Erythroblast (primary cell): ENCODE data around the gene CFAP54.

Experiments
- GATA1 ChIP-seq: IDR thresholded peaks from 2 replicates; pipeline ENCODE4 v1.6.1; 2011; ENCODE audit warnings: low read depth, mild to moderate bottlenecking, control low read depth, low read length, moderate library complexity
- POLR2A ChIP-seq: IDR thresholded peaks from 2 replicates; pipeline ENCODE4 v1.6.1; 2011; ENCODE audit warnings: mild to moderate bottlenecking, low read length

- TF ChIP-seq POLR2A = no peak
- TF ChIP-seq GATA1 = no peak
Observed at GRCh38 chr12:96902076-96902475, 412.7 kb downstream of the CFAP54 start.
